Uterus (tissue), 4 donors: ENCODE measurements around the gene FIP1L1. TPM values are rescaled to one million over a fixed set of nuclear protein-coding genes. Genes with fewer than 3 reads are reported as not detected.

Experiments
- DNase-seq, 2 donors: peaks; one replicate each; pipeline ENCODE4 v3.0.0-alpha.2; 2019 to 2020
- H3K27ac ChIP-seq, 2 donors: fragments of 200-600 bp; sonication (generic); 1 replicate in 1 of 2; 2 replicates in 1 of 2; pipeline ENCODE4 v1.5.1; 2016 to 2018
- H3K27me3 ChIP-seq, 2 donors: fragments of 200-600 bp; sonication (generic); one replicate each; pipeline ENCODE4 v1.5.1; 2018 to 2019; ENCODE audit warnings: control low read depth in 1 of 2
- H3K36me3 ChIP-seq, 2 donors: fragments of 200-600 bp; sonication (generic); one replicate each; pipeline ENCODE4 v1.5.1; 2019; ENCODE audit warnings: control low read depth in 1 of 2
- H3K4me1 ChIP-seq, 2 donors: fragments of 200-600 bp; sonication (generic); one replicate each; pipeline ENCODE4 v1.5.1; 2018 to 2019; ENCODE audit warnings: control low read depth in 1 of 2
- H3K4me3 ChIP-seq, 2 donors: fragments of 200-600 bp; sonication (generic); 1 replicate in 1 of 2; 2 replicates in 1 of 2; pipeline ENCODE4 v1.5.1; 2018 to 2019; ENCODE audit warnings: mild to moderate bottlenecking in 1 of 2
- H3K9me3 ChIP-seq, 2 donors: fragments of 200-600 bp; sonication (generic); one replicate each; pipeline ENCODE4 v1.5.1; 2019; ENCODE audit warnings: control low read depth in 1 of 2
- CTCF ChIP-seq, 4 experiments: fragments of 200-600 bp in 2 of 4; fragments of 450-650 bp in 2 of 4; sonication (generic) in 2 of 4; IDR thresholded peaks; one replicate each; pipeline ENCODE4 v1.5.1; 2016 to 2019; ENCODE audit warnings: antibody characterized with exemption in 4 of 4, mild to moderate bottlenecking in 2 of 4, moderate library complexity in 1 of 4
- POLR2A ChIP-seq, 2 donors: fragments of 450-650 bp; IDR thresholded peaks; one replicate each; pipeline ENCODE4 v1.6.1; 2016; ENCODE audit warnings: antibody characterized with exemption in 2 of 2, mild to moderate bottlenecking in 1 of 2, moderate library complexity in 1 of 2
- intact Hi-C: fragments of 100-400 bp; cut with DNase I; formaldehyde crosslinking; loops from one replicate; pipeline ENCODE4 v1.15.1; 2023; ENCODE audit warnings: low total_unique reads
- total RNA-seq, 4 donors: library from RNA; depleted of rRNA in 3 of 4; stranded (reverse); fragments of >200 nt in 3 of 4; gene quantifications; one replicate each; pipeline versions ENCODE4 v1.1.0 to v1.2.4, GENCODE V29; 2014 to 2023
- donor health status: DM: yes; HTN: yes; CAD: no.

The FIP1L1 gene
- total RNA-seq, 4 donors from 2014 or later: 55.1 to 106 (median 69.2) TPM

GRCh38 chr4:53501561-53501960 is 124.1 kb downstream of the FIP1L1 start:
- intact Hi-C loops: no loop called here
- no peak overlapping the region for H3K27ac ChIP-seq
- H3K4me3 ChIP-seq: no peak overlapping the region
- H3K27me3 ChIP-seq: no peaks in the 10 kb centered on the region
- no peaks in the 10 kb centered on the region for H3K9me3 ChIP-seq
- DNase-seq: no peak
- peaks cover 3 to 6% of the 10 kb centered on the region in 2 donors for H3K4me1 ChIP-seq
- no peaks in the 10 kb centered on the region for H3K36me3 ChIP-seq
- TF ChIP-seq POLR2A (IDR thresholded peaks at IDR 0.05) (no peak), CTCF (IDR thresholded peaks at IDR 0.05) (no peak)

GRCh38 chr4:53502094-53502493 is 124.7 kb downstream of the FIP1L1 start:
- H3K4me1 ChIP-seq: peaks cover 3 to 4% of the 10 kb centered on the region in 2 donors
- no peak for DNase-seq
- no peaks in the 10 kb centered on the region for H3K36me3 ChIP-seq
- no peak overlapping the region for H3K27ac ChIP-seq
- no peak overlapping the region for H3K4me3 ChIP-seq
- no peaks in the 10 kb centered on the region for H3K9me3 ChIP-seq
- intact Hi-C loops: no loop called here
- TF ChIP-seq CTCF (IDR thresholded peaks at IDR 0.05): no peak
- no peak for TF ChIP-seq POLR2A (IDR thresholded peaks at IDR 0.05)
- no peaks in the 10 kb centered on the region for H3K27me3 ChIP-seq

DNA sequence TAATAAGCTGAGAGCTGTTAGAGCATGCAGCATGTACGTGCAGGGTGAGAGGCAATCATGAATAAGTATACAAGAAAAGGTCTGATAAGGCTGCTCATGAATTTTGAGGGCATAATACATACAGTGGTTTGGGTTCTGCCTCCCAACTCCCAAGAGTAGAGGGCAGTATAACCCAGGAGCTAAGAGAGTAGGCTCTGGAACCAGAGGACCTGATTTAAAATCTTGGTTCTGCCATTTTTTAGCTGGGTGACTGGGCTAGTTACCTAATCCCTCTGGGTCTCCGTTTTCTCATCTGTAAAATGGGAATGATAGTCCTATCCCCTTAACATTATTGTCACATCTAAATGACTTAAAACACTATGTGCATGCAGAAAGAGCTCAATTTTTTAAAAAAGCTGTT is 128.5 kb downstream of the FIP1L1 start:
- intact Hi-C loops: no loop called here
- H3K4me3 ChIP-seq: no peak overlapping the region
- TF ChIP-seq CTCF (IDR thresholded peaks at IDR 0.05) (no peak), POLR2A (IDR thresholded peaks at IDR 0.05) (no peak)
- no peak for DNase-seq
- no peaks in the 10 kb centered on the region for H3K36me3 ChIP-seq
- no peaks in the 10 kb centered on the region for H3K27me3 ChIP-seq
- H3K27ac ChIP-seq: no peak overlapping the region
- H3K4me1 ChIP-seq: peaks cover 0 to 5% of the 10 kb centered on the region in 2 donors
- H3K9me3 ChIP-seq: no peaks in the 10 kb centered on the region

DNA sequence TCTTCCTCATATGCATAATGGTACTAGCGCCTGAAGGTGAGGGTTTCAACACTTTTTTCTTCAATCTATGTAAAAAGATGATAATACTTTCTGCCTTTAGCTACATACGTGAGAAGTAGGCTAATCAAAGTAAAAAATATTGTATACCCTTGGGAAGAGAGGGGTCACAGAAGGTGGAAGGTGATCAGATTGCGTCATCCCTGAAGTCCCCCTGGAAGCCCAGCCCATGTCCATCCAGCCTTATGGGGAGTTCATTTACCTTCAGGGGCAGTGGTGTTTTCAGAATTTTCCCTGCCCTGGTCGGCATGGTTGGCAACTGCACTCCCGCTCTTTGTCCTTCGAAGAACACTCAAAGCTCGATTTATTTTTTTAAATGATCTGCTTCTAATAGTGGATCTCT is 129.6 kb downstream of the FIP1L1 start:
- Histone ChIP-seq H3K9me3 (no peaks in the 10 kb centered on the region), H3K4me3 (no peak overlapping the region), H3K27ac (no peak overlapping the region), H3K27me3 (no peaks in the 10 kb centered on the region), H3K4me1 (peaks cover 0 to 5% of the 10 kb centered on the region in 2 donors), H3K36me3 (no peaks in the 10 kb centered on the region)
- no peak for DNase-seq
- intact Hi-C loops: no loop called here
- TF ChIP-seq POLR2A (IDR thresholded peaks at IDR 0.05) (no peak), CTCF (IDR thresholded peaks at IDR 0.05) (no peak)

GRCh38 chr4:53507671-53508286 is 130.3 kb downstream of the FIP1L1 start:
- H3K36me3 ChIP-seq: no peaks in the 10 kb centered on the region
- no peak overlapping the region for H3K4me3 ChIP-seq
- intact Hi-C loops: no loop called here
- H3K9me3 ChIP-seq: no peaks in the 10 kb centered on the region
- no peak overlapping the region for H3K27ac ChIP-seq
- TF ChIP-seq CTCF (IDR thresholded peaks at IDR 0.05): no peak
- TF ChIP-seq POLR2A (IDR thresholded peaks at IDR 0.05): no peak
- no peaks in the 10 kb centered on the region for H3K27me3 ChIP-seq
- no peak for DNase-seq
- H3K4me1 ChIP-seq: peaks cover 0 to 5% of the 10 kb centered on the region in 2 donors
